GM19397 (cell line): ENCODE results near the gene SLC25A45.
"Not testable (repeated sequence)": the region's sequence is repeated elsewhere in the genome, so short reads cannot be mapped to it uniquely, and the experiment has no call there.

Source experiments
- ATAC-seq: cut with Tn5 transposase; IDR thresholded peaks from one replicate; pipeline ENCODE4 v1.9.1; 2021; ENCODE audit warnings: mild to moderate bottlenecking, moderate library complexity; ENCODE audit not compliant: unreplicated experiment

SLC25A45 gene

GRCh38 chr11:65363770-65364169 is 18.7 kb downstream of the SLC25A45 start:
- no peak for ATAC-seq

GRCh38 chr11:65362966-65363365 is 19.5 kb downstream of the SLC25A45 start:
- ATAC-seq: no peak

- ATAC-seq: no peak
Observed at GRCh38 chr11:65362320-65362931, 20.0 kb downstream of the SLC25A45 start.

- no peak for ATAC-seq
Observed at GRCh38 chr11:65357856-65358356, 24.5 kb downstream of the SLC25A45 start.

GRCh38 chr11:65356394-65356972 is 26.0 kb downstream of the SLC25A45 start:
- ATAC-seq: no peak

- no peak for ATAC-seq
Observed at GRCh38 chr11:65355776-65356393, 26.6 kb downstream of the SLC25A45 start.

GRCh38 chr11:65355013-65355775 is 27.3 kb downstream of the SLC25A45 start:
- peak; percentile 16 for ATAC-seq

GRCh38 chr11:65354265-65355012 is 28.0 kb downstream of the SLC25A45 start, which contains the start of gene TIGD3:
Gene TIGD3 (plus strand): TSS chr11:65354751. CDS start chr11:65355809, 1,058 bp downstream.
- peak; percentile 85 for ATAC-seq

- ATAC-seq: no peak
Observed at GRCh38 chr11:65353900-65354264, 28.6 kb downstream of the SLC25A45 start.

- ATAC-seq: no peak
Observed at GRCh38 chr11:65353376-65353775, 29.1 kb downstream of the SLC25A45 start.

- no peak for ATAC-seq
Observed at GRCh38 chr11:65352783-65353182, 29.7 kb downstream of the SLC25A45 start.

GRCh38 chr11:65351511-65351910 is 30.9 kb downstream of the SLC25A45 start:
- no peak for ATAC-seq

- ATAC-seq: no peak
Observed at GRCh38 chr11:65341856-65342255, 40.6 kb downstream of the SLC25A45 start.

GRCh38 chr11:65340226-65340625 is 42.2 kb downstream of the SLC25A45 start:
- no peak for ATAC-seq

GRCh38 chr11:65338676-65339075 is 43.8 kb downstream of the SLC25A45 start:
- ATAC-seq: no peak

- ATAC-seq: no peak
Observed at GRCh38 chr11:65334696-65335295, 47.6 kb downstream of the SLC25A45 start.

GRCh38 chr11:65332591-65332990 is 49.9 kb downstream of the SLC25A45 start:
- not testable (repeated sequence) for ATAC-seq

GRCh38 chr11:65330544-65330943 is 51.9 kb downstream of the SLC25A45 start:
- ATAC-seq: no peak

GRCh38 chr11:65329944-65330403 is 52.5 kb downstream of the SLC25A45 start:
- ATAC-seq: no peak

- ATAC-seq: no peak
Observed at GRCh38 chr11:65329478-65329877, 53.0 kb downstream of the SLC25A45 start.
